ENCODE data around the gene TEX11. TPM values are rescaled to one million over a fixed set of nuclear protein-coding genes. Genes with fewer than 3 reads are reported as not detected.

Gene TEX11
- total and polyA plus RNA-seq, 9 of the 15 experiments (the other 6 are each of a cell fraction or from before 2014, with no cell fraction given), result 0.27 to 1.1 (median 0.45) TPM

GRCh38 chrX:70774223-70774622 lies 134.3 kb downstream of the TEX11 start:
- no peaks in the 10 kb centered on the region for H3K79me2 ChIP-seq (ENCODE audit: control insufficient read depth, insufficient read depth, low read length)
- H3K4me2 ChIP-seq (ENCODE audit: insufficient read depth, low read length), result no peak overlapping the region
- no peak overlapping the region for H3K27ac ChIP-seq (ENCODE audit: extremely low read depth, low read depth, low read length)
- no peaks in the 10 kb centered on the region for H3K27me3 ChIP-seq (ENCODE audit: control insufficient read depth in 2 of 2, insufficient read depth in 2 of 2, low read length in 2 of 2)
- no peaks in the 10 kb centered on the region for H3K36me3 ChIP-seq (ENCODE audit: control insufficient read depth, insufficient read depth, low read length)
- ATAC-seq (no peak), DNase-seq (ENCODE audit: extremely low read depth in 1 of 4, low spot score in 3 of 4) (no peak), FAIRE-seq (no peak)
- ChIA-PET CTCF (ENCODE audit: low intra/inter-chr PET ratio) (no interaction called here), POLR2A (no interaction called here)
- H3K4me3 ChIP-seq, result no peak overlapping the region
- no peak overlapping the region for H2AFZ ChIP-seq (ENCODE audit: low read depth, low read length)
- WGBS (ENCODE audit: insufficient coverage, low coverage, missing lambda C conversion rate), result 0% methylated on average over 2 of the region's 2 CpGs
- H4K20me1 ChIP-seq (replicated peaks; ENCODE audit: control insufficient read depth, insufficient read depth, low read length), result no peaks in the 10 kb centered on the region
- TF ChIP-seq POLR2AphosphoS2 (IDR thresholded peaks at IDR 0.05; ENCODE audit: low read length), result no peak
- no peak for TF ChIP-seq ZNF347 (CRISPR knock-in tag; IDR thresholded peaks at IDR 0.05; ENCODE audit: low read depth)
- TF ChIP-seq MTA1 (IDR thresholded peaks at IDR 0.05; ENCODE audit: borderline replicate concordance), result no peak
- no peak for TF ChIP-seq GATA2 (CRISPR knock-in tag; IDR thresholded peaks at IDR 0.05)
- TF ChIP-seq, protein P1, sequence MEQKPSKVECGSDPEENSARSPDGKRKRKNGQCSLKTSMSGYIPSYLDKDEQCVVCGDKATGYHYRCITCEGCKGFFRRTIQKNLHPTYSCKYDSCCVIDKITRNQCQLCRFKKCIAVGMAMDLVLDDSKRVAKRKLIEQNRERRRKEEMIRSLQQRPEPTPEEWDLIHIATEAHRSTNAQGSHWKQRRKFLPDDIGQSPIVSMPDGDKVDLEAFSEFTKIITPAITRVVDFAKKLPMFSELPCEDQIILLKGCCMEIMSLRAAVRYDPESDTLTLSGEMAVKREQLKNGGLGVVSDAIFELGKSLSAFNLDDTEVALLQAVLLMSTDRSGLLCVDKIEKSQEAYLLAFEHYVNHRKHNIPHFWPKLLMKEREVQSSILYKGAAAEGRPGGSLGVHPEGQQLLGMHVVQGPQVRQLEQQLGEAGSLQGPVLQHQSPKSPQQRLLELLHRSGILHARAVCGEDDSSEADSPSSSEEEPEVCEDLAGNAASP (IDR thresholded peaks at IDR 0.05), result no peak
- TF ChIP-seq HIVEP1 (CRISPR knock-in tag; IDR thresholded peaks at IDR 0.05), result no peak
- TF ChIP-seq ZNF384 (IDR thresholded peaks at IDR 0.05; ENCODE audit: low read depth, low read length), result peak; percentile 35; the same call in 1 of the 2 replicates
- TF ChIP-seq ELF4 (CRISPR knock-in tag; IDR thresholded peaks at IDR 0.05), result no peak
- TF ChIP-seq ZFX (CRISPR knock-in tag; IDR thresholded peaks at IDR 0.05), result no peak
- TF ChIP-seq SPI1 (IDR thresholded peaks at IDR 0.05; ENCODE audit: borderline replicate concordance, low read depth, low read length), result peak; percentile 92
- TF ChIP-seq KDM2B (CRISPR knock-in tag; IDR thresholded peaks at IDR 0.05), result no peak
- H3K9me1 ChIP-seq (ENCODE audit: control insufficient read depth, insufficient read depth, low read length), result no peaks in the 10 kb centered on the region
- in situ Hi-C loops (cut with MboI) (loop anchor here (25.0 kb wide), 1 partner anchor 563 kb away; no protein-coding TSS in a partner anchor), intact Hi-C loops (cut with micrococcal nuclease) (loop anchor here (5.0 kb wide), 1 partner anchor 403 kb away; no protein-coding TSS in a partner anchor)
- no peaks in the 10 kb centered on the region; a peak in 1 of 5 replicates for H3K4me1 ChIP-seq (replicated peaks in 1 of 2; ENCODE audit: control insufficient read depth in 2 of 2, insufficient read depth in 2 of 2, low read length in 2 of 2)
- no TSS peak for BruUV-seq (replicated peaks)
- H3K9ac ChIP-seq (ENCODE audit: insufficient read depth in 1 of 2, low read depth in 2 of 2, low read length in 2 of 2), result no peak overlapping the region
- no peaks in the 10 kb centered on the region for H3K9me3 ChIP-seq (replicated peaks; ENCODE audit: control insufficient read depth, insufficient read depth, low read depth, low read length)

Measured in K562 (cell line).